Measurements from ENCODE around the gene EML6.

Gene EML6

GRCh38 chr2:54879598-54880332 is 156.3 kb downstream of the EML6 start:
- no peak for DNase-seq (ENCODE audit: low read depth)

- no peak for DNase-seq (ENCODE audit: low read depth)
These were observed 157.0 kb downstream of the EML6 start for GRCh38 chr2:54880428-54880827.

GRCh38 chr2:54881759-54882158 is 158.3 kb downstream of the EML6 start:
- DNase-seq (ENCODE audit: low read depth) = no peak

- no peak for DNase-seq (ENCODE audit: low read depth)
These were observed 162.4 kb downstream of the EML6 start for GRCh38 chr2:54885891-54886290.

- no peak for DNase-seq (ENCODE audit: low read depth)
These were observed 164.5 kb downstream of the EML6 start for GRCh38 chr2:54887850-54888545.

GRCh38 chr2:54889053-54889452 is 165.6 kb downstream of the EML6 start:
- no peak for DNase-seq (ENCODE audit: low read depth)

- DNase-seq (ENCODE audit: low read depth) = no peak
These were observed 168.4 kb downstream of the EML6 start for GRCh38 chr2:54891909-54892308.

GRCh38 chr2:54894467-54894866 is 171.0 kb downstream of the EML6 start:
- DNase-seq (ENCODE audit: low read depth) = no peak

GRCh38 chr2:54895730-54896129 is 172.3 kb downstream of the EML6 start:
- no peak for DNase-seq (ENCODE audit: low read depth)

- DNase-seq (ENCODE audit: low read depth) = no peak
These were observed 174.2 kb downstream of the EML6 start for GRCh38 chr2:54897420-54898310.

- DNase-seq (ENCODE audit: low read depth) = no peak
These were observed 175.2 kb downstream of the EML6 start for GRCh38 chr2:54898456-54899226.

GRCh38 chr2:54899576-54900200 is 176.2 kb downstream of the EML6 start:
- DNase-seq (ENCODE audit: low read depth) = no peak

- no peak for DNase-seq (ENCODE audit: low read depth)
These were observed 177.9 kb downstream of the EML6 start for GRCh38 chr2:54901224-54901986.

- no peak for DNase-seq (ENCODE audit: low read depth)
These were observed 179.3 kb downstream of the EML6 start for GRCh38 chr2:54902763-54903162.

- DNase-seq (ENCODE audit: low read depth) = peak; percentile 23
These were observed 180.5 kb downstream of the EML6 start for GRCh38 chr2:54903736-54904554.

GRCh38 chr2:54904836-54905235 is 181.4 kb downstream of the EML6 start:
- DNase-seq (ENCODE audit: low read depth) = no peak

GRCh38 chr2:54906716-54907115 is 183.3 kb downstream of the EML6 start:
- DNase-seq (ENCODE audit: low read depth) = no peak

GRCh38 chr2:54907663-54908062 is 184.2 kb downstream of the EML6 start:
- DNase-seq (ENCODE audit: low read depth) = no peak

GRCh38 chr2:54908591-54908990 is 185.1 kb downstream of the EML6 start:
- DNase-seq (ENCODE audit: low read depth) = no peak

- DNase-seq (ENCODE audit: low read depth) = no peak
These were observed 185.5 kb downstream of the EML6 start for GRCh38 chr2:54909001-54909400.

All from activated gamma-delta T cell treated with anti-CD3 and anti-CD28 coated beads, Interleukin-2, amount 50 U/mL, for 16 hours (primary cell).